Mesenchymal stem cell (in vitro differentiated cells and primary cell): Measurements from ENCODE around the gene GK2.

Experiments used
- DNase-seq: peaks from one replicate; pipeline ENCODE4 v3.0.0-alpha.2; 2013
- H2AFZ ChIP-seq: one replicate; pipeline ENCODE4 v1.6.1; 2013; ENCODE audit warnings: low read depth, mild to moderate bottlenecking, control low read depth, inconsistent platforms, low read length, moderate library complexity
- H2AK5ac ChIP-seq: 2 replicates; pipeline ENCODE4 v1.6.1; 2013; ENCODE audit warnings: low read length, moderate library complexity, mild to moderate bottlenecking, inconsistent platforms; ENCODE audit not compliant: severe bottlenecking
- H2BK120ac ChIP-seq: one replicate; pipeline ENCODE4 v1.6.1; 2013; ENCODE audit warnings: low read depth, mild to moderate bottlenecking, inconsistent platforms, low read length, moderate library complexity
- H2BK12ac ChIP-seq, 2 experiments: one replicate each; pipeline ENCODE4 v1.6.1; 2013; ENCODE audit warnings: inconsistent platforms in 2 of 2, low read length in 2 of 2, mild to moderate bottlenecking in 2 of 2, moderate library complexity in 2 of 2, control low read depth in 1 of 2
- H2BK15ac ChIP-seq: one replicate; pipeline ENCODE4 v1.6.1; 2013; ENCODE audit warnings: mild to moderate bottlenecking, low read depth, inconsistent platforms; ENCODE audit not compliant: poor library complexity, severe bottlenecking
- H2BK5ac ChIP-seq: 2 replicates; pipeline ENCODE4 v1.6.1; 2013; ENCODE audit warnings: low read depth, mild to moderate bottlenecking, low read length, control low read depth, inconsistent platforms; ENCODE audit not compliant: poor library complexity, severe bottlenecking
- H3K14ac ChIP-seq, 2 experiments: one replicate each; pipeline ENCODE4 v1.6.1; 2013; ENCODE audit warnings: inconsistent platforms in 2 of 2, low read length in 2 of 2, control low read depth in 1 of 2, mild to moderate bottlenecking in 1 of 2, moderate library complexity in 1 of 2
- H3K18ac ChIP-seq, 2 experiments: one replicate each; pipeline ENCODE4 v1.6.1; 2013; ENCODE audit warnings: inconsistent platforms in 2 of 2, low read length in 2 of 2, control low read depth in 1 of 2, low read depth in 1 of 2, mild to moderate bottlenecking in 1 of 2
- H3K23ac ChIP-seq, 2 experiments: one replicate each; pipeline ENCODE4 v1.6.1; 2013; ENCODE audit warnings: inconsistent platforms in 2 of 2, low read length in 2 of 2, mild to moderate bottlenecking in 2 of 2, moderate library complexity in 2 of 2, control low read depth in 1 of 2
- H3K27ac ChIP-seq: 2 replicates; pipeline ENCODE4 v1.5.1; 2013; ENCODE audit warnings: mild to moderate bottlenecking, moderate library complexity, low read length, control low read depth, inconsistent platforms; ENCODE audit not compliant: poor library complexity, severe bottlenecking
- H3K27me3 ChIP-seq, 2 experiments: 2 replicates each; pipeline versions ENCODE4 v1.6.1 to v1.7.0; 2013; ENCODE audit warnings: low read length in 2 of 2, mild to moderate bottlenecking in 2 of 2, moderate library complexity in 2 of 2, control low read depth in 1 of 2, inconsistent platforms in 1 of 2; ENCODE audit not compliant: control insufficient read depth in 1 of 2, insufficient read depth in 1 of 2
- H3K36me3 ChIP-seq, 2 experiments: 2 replicates each; pipeline versions ENCODE4 v1.6.1 to v1.7.0; 2013; ENCODE audit warnings: low read length in 2 of 2, control low read depth in 1 of 2, inconsistent platforms in 1 of 2, low read depth in 1 of 2, mild to moderate bottlenecking in 1 of 2; ENCODE audit not compliant: insufficient read depth in 2 of 2, control insufficient read depth in 1 of 2
- H3K4ac ChIP-seq, 2 experiments: one replicate each; pipeline ENCODE4 v1.6.1; 2013; ENCODE audit warnings: inconsistent platforms in 2 of 2, low read length in 2 of 2, mild to moderate bottlenecking in 2 of 2, moderate library complexity in 2 of 2, control low read depth in 1 of 2, low read depth in 1 of 2
- H3K4me1 ChIP-seq: 2 replicates; pipeline ENCODE4 v1.6.1; 2013; ENCODE audit warnings: low read depth, low read length, control low read depth; ENCODE audit not compliant: control insufficient read depth, insufficient read depth
- H3K4me2 ChIP-seq: 2 replicates; pipeline ENCODE4 v1.6.1; 2013; ENCODE audit warnings: low read length, mild to moderate bottlenecking, inconsistent platforms; ENCODE audit not compliant: poor library complexity, severe bottlenecking
- H3K4me3 ChIP-seq, 2 experiments: 2 replicates each; pipeline versions ENCODE4 v1.5.1 to v1.7.0; 2013; ENCODE audit warnings: low read length in 2 of 2, mild to moderate bottlenecking in 2 of 2, control low read depth in 1 of 2, low read depth in 1 of 2; ENCODE audit not compliant: insufficient read depth in 1 of 2
- H3K79me1 ChIP-seq: replicated peaks from 2 replicates; pipeline ENCODE4 v1.6.1; 2013; ENCODE audit warnings: mild to moderate bottlenecking, control low read depth, low read length, inconsistent platforms; ENCODE audit not compliant: poor library complexity, severe bottlenecking
- H3K9ac ChIP-seq: 2 replicates; pipeline ENCODE4 v1.7.0; 2013; ENCODE audit warnings: mild to moderate bottlenecking, low read length, moderate library complexity
- H3K9me3 ChIP-seq: 2 replicates; pipeline ENCODE4 v1.7.0; 2013; ENCODE audit warnings: mild to moderate bottlenecking, low read length; ENCODE audit not compliant: control insufficient read depth
- H4K8ac ChIP-seq: one replicate; pipeline ENCODE4 v1.6.1; 2013; ENCODE audit warnings: inconsistent platforms, mild to moderate bottlenecking, low read length, moderate library complexity
- H4K91ac ChIP-seq: one replicate; pipeline ENCODE4 v1.6.1; 2013; ENCODE audit warnings: mild to moderate bottlenecking, low read length, inconsistent platforms
- WGBS: methylation state at CpG from one replicate; pipeline ENCODE4 v1.1.7; 2013; ENCODE audit warnings: mixed read lengths; 5-methylcytosine and 5-hydroxymethylcytosine counted together

GK2 gene

GRCh38 chr4:79403356-79403755 lies 4.7 kb downstream of the GK2 start:
- Histone ChIP-seq H2BK120ac (no peak overlapping the region), H3K4me1 (no peaks in the 10 kb centered on the region), H3K9me3 (peaks cover 3% of the 10 kb centered on the region), H3K27ac (no peak overlapping the region), H3K14ac (no peak overlapping the region), H3K27me3 (no peaks in the 10 kb centered on the region), H4K8ac (no peak overlapping the region), H3K4ac (no peak overlapping the region), H2AFZ (no peak overlapping the region), H4K91ac (no peak overlapping the region), H2BK12ac (no peak overlapping the region), H2BK15ac (no peak overlapping the region), H3K4me3 (no peak overlapping the region), H2AK5ac (no peak overlapping the region), H3K9ac (no peak overlapping the region), H3K79me1 (no peaks in the 10 kb centered on the region), H3K18ac (no peak overlapping the region), H3K23ac (no peak overlapping the region), H3K4me2 (no peak overlapping the region), H2BK5ac (no peak overlapping the region), H3K36me3 (no peaks in the 10 kb centered on the region)
- 87% methylated on average over 1 of the region's 1 CpG for WGBS
- no peak for DNase-seq

GRCh38 chr4:79402332-79402851 lies 5.6 kb downstream of the GK2 start:
- no peak overlapping the region for H2BK5ac ChIP-seq
- no peak overlapping the region for H3K18ac ChIP-seq
- no CpG with 5 or more reads among the region's 1 CpG for WGBS
- H4K8ac ChIP-seq = no peak overlapping the region
- H2BK120ac ChIP-seq = no peak overlapping the region
- no peak overlapping the region for H2AFZ ChIP-seq
- H2BK15ac ChIP-seq = no peak overlapping the region
- no peak overlapping the region for H4K91ac ChIP-seq
- H3K9ac ChIP-seq = no peak overlapping the region
- no peaks in the 10 kb centered on the region for H3K79me1 ChIP-seq
- no peak overlapping the region for H3K4me3 ChIP-seq
- DNase-seq = no peak
- H3K27me3 ChIP-seq = no peaks in the 10 kb centered on the region
- H3K4ac ChIP-seq = no peak overlapping the region
- H2BK12ac ChIP-seq = no peak overlapping the region
- no peak overlapping the region for H3K27ac ChIP-seq
- H3K14ac ChIP-seq = no peak overlapping the region
- H3K4me2 ChIP-seq = no peak overlapping the region
- H3K23ac ChIP-seq = no peak overlapping the region
- H3K4me1 ChIP-seq = no peaks in the 10 kb centered on the region
- no peaks in the 10 kb centered on the region for H3K9me3 ChIP-seq
- no peak overlapping the region for H2AK5ac ChIP-seq
- no peaks in the 10 kb centered on the region for H3K36me3 ChIP-seq

GRCh38 chr4:79399076-79399475 lies 9.0 kb downstream of the GK2 start:
- WGBS = 92% methylated on average over 1 of the region's 1 CpG

GRCh38 chr4:79397951-79398350 lies 10.1 kb downstream of the GK2 start:
- H3K18ac ChIP-seq = no peak overlapping the region
- H3K79me1 ChIP-seq = no peaks in the 10 kb centered on the region
- H3K36me3 ChIP-seq = no peaks in the 10 kb centered on the region
- no peak overlapping the region for H3K27ac ChIP-seq
- no peak overlapping the region for H4K8ac ChIP-seq
- WGBS = 13% methylated on average over 4 of the region's 5 CpGs
- no peaks in the 10 kb centered on the region for H3K4me1 ChIP-seq
- H2BK120ac ChIP-seq = no peak overlapping the region
- no peak overlapping the region for H2BK12ac ChIP-seq
- H3K14ac ChIP-seq = no peak overlapping the region
- H3K9ac ChIP-seq = no peak overlapping the region
- H3K4ac ChIP-seq = no peak overlapping the region
- H2BK5ac ChIP-seq = no peak overlapping the region
- H4K91ac ChIP-seq = no peak overlapping the region
- H3K4me3 ChIP-seq = no peak overlapping the region
- H2AK5ac ChIP-seq = no peak overlapping the region
- no peak for DNase-seq
- H3K27me3 ChIP-seq = no peaks in the 10 kb centered on the region
- no peak overlapping the region for H2AFZ ChIP-seq
- no peak overlapping the region for H2BK15ac ChIP-seq
- no peaks in the 10 kb centered on the region for H3K9me3 ChIP-seq
- no peak overlapping the region for H3K23ac ChIP-seq
- H3K4me2 ChIP-seq = no peak overlapping the region

More at GRCh38 chr4:79399076-79399475, 9.0 kb downstream of the GK2 start:
- H3K79me1 ChIP-seq = no peaks in the 10 kb centered on the region
- no peaks in the 10 kb centered on the region for H3K9me3 ChIP-seq
- H3K4me3 ChIP-seq = no peak overlapping the region
- H3K14ac ChIP-seq = no peak overlapping the region
- no peaks in the 10 kb centered on the region for H3K4me1 ChIP-seq
- no peak overlapping the region for H4K8ac ChIP-seq
- H2AFZ ChIP-seq = no peak overlapping the region
- H3K27me3 ChIP-seq = no peaks in the 10 kb centered on the region
- no peak overlapping the region for H2BK15ac ChIP-seq
- H3K23ac ChIP-seq = no peak overlapping the region
- H3K36me3 ChIP-seq = no peaks in the 10 kb centered on the region
- no peak overlapping the region for H3K4ac ChIP-seq
- H2BK5ac ChIP-seq = no peak overlapping the region
- H3K4me2 ChIP-seq = no peak overlapping the region
- H3K27ac ChIP-seq = no peak overlapping the region
- H3K18ac ChIP-seq = no peak overlapping the region
- no peak overlapping the region for H2BK12ac ChIP-seq
- no peak overlapping the region for H3K9ac ChIP-seq
- DNase-seq = no peak
- H2AK5ac ChIP-seq = no peak overlapping the region
- H4K91ac ChIP-seq = no peak overlapping the region
- H2BK120ac ChIP-seq = no peak overlapping the region
